Fibroblast of lung (primary cell): ENCODE data around the gene RCOR1.
"Not testable (repeated sequence)": the region's sequence is repeated elsewhere in the genome, so short reads cannot be mapped to it uniquely, and the experiment has no call there.

Source experiments
- EZH2 ChIP-seq: IDR thresholded peaks from 2 replicates; pipeline ENCODE4 v1.5.1; 2012; ENCODE audit warnings: low read length, control low read depth, mild to moderate bottlenecking; ENCODE audit errors: missing control alignments
- TF ChIP-seq, protein P1 (sequence below), 2 donors: IDR thresholded peaks in 1 of 2; conservative IDR thresholded peaks in 1 of 2; 1 replicate in 1 of 2; 2 replicates in 1 of 2; pipeline ENCODE4 v1.5.1; 2011 to 2012; ENCODE audit warnings: low read length in 2 of 2, control low read depth in 1 of 2, inconsistent platforms in 1 of 2, low read depth in 1 of 2, mild to moderate bottlenecking in 1 of 2

DNA sequence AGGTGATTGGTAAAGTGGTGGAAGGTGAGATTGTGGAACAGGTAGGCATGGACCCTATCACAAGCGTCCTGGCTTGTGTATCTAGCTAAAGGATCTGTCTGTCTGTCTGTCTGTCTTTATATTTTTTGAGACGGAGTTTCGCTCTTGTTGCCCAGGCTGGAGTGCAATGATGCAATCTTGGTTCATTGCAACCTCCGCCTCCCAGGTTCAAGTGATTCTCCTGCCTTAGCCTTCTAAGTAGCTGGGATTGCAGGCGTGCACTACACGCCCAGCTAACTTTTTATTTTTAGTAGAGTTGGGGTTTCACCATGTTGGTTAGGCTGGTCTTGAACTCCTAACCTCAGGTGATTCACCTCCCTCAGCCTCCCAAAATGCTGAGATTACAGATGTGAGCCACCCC is 26.6 kb downstream of the RCOR1 start:
- TF ChIP-seq, protein P1, sequence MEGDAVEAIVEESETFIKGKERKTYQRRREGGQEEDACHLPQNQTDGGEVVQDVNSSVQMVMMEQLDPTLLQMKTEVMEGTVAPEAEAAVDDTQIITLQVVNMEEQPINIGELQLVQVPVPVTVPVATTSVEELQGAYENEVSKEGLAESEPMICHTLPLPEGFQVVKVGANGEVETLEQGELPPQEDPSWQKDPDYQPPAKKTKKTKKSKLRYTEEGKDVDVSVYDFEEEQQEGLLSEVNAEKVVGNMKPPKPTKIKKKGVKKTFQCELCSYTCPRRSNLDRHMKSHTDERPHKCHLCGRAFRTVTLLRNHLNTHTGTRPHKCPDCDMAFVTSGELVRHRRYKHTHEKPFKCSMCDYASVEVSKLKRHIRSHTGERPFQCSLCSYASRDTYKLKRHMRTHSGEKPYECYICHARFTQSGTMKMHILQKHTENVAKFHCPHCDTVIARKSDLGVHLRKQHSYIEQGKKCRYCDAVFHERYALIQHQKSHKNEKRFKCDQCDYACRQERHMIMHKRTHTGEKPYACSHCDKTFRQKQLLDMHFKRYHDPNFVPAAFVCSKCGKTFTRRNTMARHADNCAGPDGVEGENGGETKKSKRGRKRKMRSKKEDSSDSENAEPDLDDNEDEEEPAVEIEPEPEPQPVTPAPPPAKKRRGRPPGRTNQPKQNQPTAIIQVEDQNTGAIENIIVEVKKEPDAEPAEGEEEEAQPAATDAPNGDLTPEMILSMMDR (conservative IDR thresholded peaks at IDR 0.05 in 1 of 2, IDR thresholded peaks at IDR 0.05 in 1 of 2; ENCODE audit: low read depth in 1 of 2, low read length in 2 of 2): not testable (repeated sequence)
- not testable (repeated sequence) for TF ChIP-seq EZH2
